Pancreas (tissue), 10 donors: ENCODE results near the gene SEPTIN10. TPM values are rescaled to one million over a fixed set of nuclear protein-coding genes. Genes with fewer than 3 reads are reported as not detected.

Experiments
- ATAC-seq, 4 donors: fragments of 200-7000 bp; cut with Tn5 transposase; one replicate each; pipeline versions ENCODE4 v1.8.0 to v1.9.1; 2020; ENCODE audit warnings: mild to moderate bottlenecking in 4 of 4, moderate library complexity in 4 of 4
- DNase-seq, 6 donors: peaks; one replicate each; pipeline ENCODE4 v3.0.0-alpha.2; 2020
- FAIRE-seq: peaks from 2 replicates; lab custom pipeline; 2012; peaks lifted over from hg19 to GRCh38; lab: Jason Lieb, UNC
- H3K27ac ChIP-seq, 4 donors: fragments of 200-600 bp; sonication (generic); 1 replicate in 3 of 4; 2 replicates in 1 of 4; pipeline versions ENCODE4 v1.5.0 to v1.8.0; 2020
- H3K27me3 ChIP-seq, 4 donors: fragments of 200-600 bp; one replicate each; pipeline ENCODE4 v1.8.0; 2021
- H3K36me3 ChIP-seq, 3 donors: fragments of 200-600 bp; sonication (generic) in 1 of 3; one replicate each; pipeline versions ENCODE4 v1.5.0 to v1.8.0; 2020 to 2021
- H3K4me1 ChIP-seq, 3 donors: fragments of 200-600 bp; one replicate each; pipeline ENCODE4 v1.8.0; 2021
- H3K4me3 ChIP-seq, 4 donors: fragments of 200-600 bp; sonication (generic) in 2 of 4; one replicate each; pipeline versions ENCODE4 v1.5.0 to v1.8.0; 2020 to 2021
- H3K9me3 ChIP-seq, 4 donors: fragments of 200-600 bp; one replicate each; pipeline ENCODE4 v1.8.0; 2021
- CTCF ChIP-seq, 4 donors: fragments of 200-600 bp; sonication (generic) in 3 of 4; IDR thresholded peaks; one replicate each; pipeline versions ENCODE4 v1.5.0 to v1.8.0; 2021; ENCODE audit warnings: antibody characterized with exemption in 4 of 4
- WGBS, 2 donors: extraction: QIAGEN DNeasy Blood & Tissue Kit; methylation state at CpG; one replicate each; pipeline ENCODE4 v1.1.7; 2013; 5-methylcytosine and 5-hydroxymethylcytosine counted together
- intact Hi-C, 3 donors: fragments of 100-400 bp; cut with DNase I; formaldehyde crosslinking; loops; one replicate each; pipeline versions ENCODE4 v1.11.1 to v1.14.2; 2022
- polyA plus RNA-seq, 2 donors: library from polyadenylated mRNA; stranded (reverse); fragments of 200-250 nt; gene quantifications; one replicate each; pipeline ENCODE4 v1.2.3, GENCODE V29; 2013
- total RNA-seq, 6 donors: library from RNA; stranded (reverse); fragmentation: NEBNext Ultra II Directional in 4 of 6; extraction: Animal tissue kit (Norgen Biotek cat#: 25700) in 4 of 6; gene quantifications; one replicate each; pipeline versions ENCODE4 v1.2.1 to v1.2.4, GENCODE V29; 2021 to 2023
- donor health status: healthy with polysubstance abuse.
- donor health status: DM: no; HTN: no; CAD: no; lungs with moderate emphysema.
- donor health status: DM: no; HTN: no; CAD: no.
- donor health status: control.
- donor health status: control.
- donor health status: Bipolar disorder and iron deficiency.
- donor health status: DM: yes; HTN: yes; CAD: no.
- donor health status: DM: no; HTN: no; CAD: no.
- donor health status: DM: no; HTN: no; CAD: no.
- donor health status: DM: yes; HTN: yes; CAD: no.

SEPTIN10 gene
- total and polyA plus RNA-seq, 8 donors: 7.9 to 27.1 (median 16.2) TPM

GRCh38 chr2:109527079-109527478 lies 86.7 kb downstream of the SEPTIN10 start:
- no peak for TF ChIP-seq CTCF (IDR thresholded peaks at IDR 0.05)
- no peak for DNase-seq
- intact Hi-C loops: no loop called here

GRCh38 chr2:109526442-109526970 lies 87.3 kb downstream of the SEPTIN10 start:
- H3K27me3 ChIP-seq: no peaks in the 10 kb centered on the region
- no peak for DNase-seq
- FAIRE-seq: no peak
- H3K4me1 ChIP-seq: no peaks in the 10 kb centered on the region
- no peak for ATAC-seq
- WGBS, 2 donors: 75 to 81% methylated on average over 11 of the region's 11 CpGs
- no peaks in the 10 kb centered on the region for H3K9me3 ChIP-seq
- no peaks in the 10 kb centered on the region for H3K36me3 ChIP-seq
- H3K27ac ChIP-seq: no peak overlapping the region
- no peak overlapping the region for H3K4me3 ChIP-seq
- intact Hi-C loops: no loop called here
- no peak for TF ChIP-seq CTCF (IDR thresholded peaks at IDR 0.05)

More at GRCh38 chr2:109527079-109527478, 86.7 kb downstream of the SEPTIN10 start:
- Histone ChIP-seq H3K4me3 (no peak overlapping the region), H3K27me3 (no peaks in the 10 kb centered on the region), H3K4me1 (no peaks in the 10 kb centered on the region), H3K27ac (no peak overlapping the region), H3K36me3 (no peaks in the 10 kb centered on the region), H3K9me3 (no peaks in the 10 kb centered on the region)
- FAIRE-seq (no peak), ATAC-seq (no peak)
- 70 to 77% methylated on average over 6 of the region's 6 CpGs for WGBS, 2 donors

GRCh38 chr2:109525836-109526235 lies 87.9 kb downstream of the SEPTIN10 start:
- Histone ChIP-seq H3K36me3 (no peaks in the 10 kb centered on the region), H3K4me3 (no peak overlapping the region), H3K4me1 (no peaks in the 10 kb centered on the region), H3K27me3 (no peaks in the 10 kb centered on the region), H3K27ac (no peak overlapping the region), H3K9me3 (no peaks in the 10 kb centered on the region)
- ATAC-seq (no peak), FAIRE-seq (no peak), DNase-seq (no peak)
- intact Hi-C loops: no loop called here
- no peak for TF ChIP-seq CTCF (IDR thresholded peaks at IDR 0.05)
- WGBS, 2 donors: 74 to 76% methylated on average over 4 of the region's 4 CpGs

- no peaks in the 10 kb centered on the region for H3K36me3 ChIP-seq
- WGBS, 2 donors: 61 to 71% methylated on average over 13 of the region's 13 CpGs
- no peaks in the 10 kb centered on the region for H3K4me1 ChIP-seq
- ATAC-seq (no peak), FAIRE-seq (no peak), DNase-seq (peak in 2 of 6 donors; percentile 37 to 38)
- no peak overlapping the region for H3K4me3 ChIP-seq
- intact Hi-C loops: no loop called here
- no peaks in the 10 kb centered on the region for H3K9me3 ChIP-seq
- TF ChIP-seq CTCF (IDR thresholded peaks at IDR 0.05): no peak
- H3K27ac ChIP-seq: no peak overlapping the region
- H3K27me3 ChIP-seq: no peaks in the 10 kb centered on the region
Measured at GRCh38 chr2:109523536-109524361, 90.0 kb downstream of the SEPTIN10 start.

GRCh38 chr2:109523121-109523520 lies 90.6 kb downstream of the SEPTIN10 start:
- Histone ChIP-seq H3K27ac (no peak overlapping the region), H3K4me3 (no peak overlapping the region), H3K4me1 (no peaks in the 10 kb centered on the region), H3K9me3 (no peaks in the 10 kb centered on the region), H3K27me3 (no peaks in the 10 kb centered on the region), H3K36me3 (no peaks in the 10 kb centered on the region)
- DNase-seq (peak in 1 of 6 donors; percentile 35), ATAC-seq (no peak), FAIRE-seq (no peak)
- no peak for TF ChIP-seq CTCF (IDR thresholded peaks at IDR 0.05)
- 64 to 65% methylated on average over 6 of the region's 6 CpGs for WGBS, 2 donors
- intact Hi-C loops: no loop called here
